ENCODE results near the gene GJD3. TPM values are rescaled to one million over a fixed set of nuclear protein-coding genes. Genes with fewer than 3 reads are reported as not detected.

GJD3 gene, protein sequence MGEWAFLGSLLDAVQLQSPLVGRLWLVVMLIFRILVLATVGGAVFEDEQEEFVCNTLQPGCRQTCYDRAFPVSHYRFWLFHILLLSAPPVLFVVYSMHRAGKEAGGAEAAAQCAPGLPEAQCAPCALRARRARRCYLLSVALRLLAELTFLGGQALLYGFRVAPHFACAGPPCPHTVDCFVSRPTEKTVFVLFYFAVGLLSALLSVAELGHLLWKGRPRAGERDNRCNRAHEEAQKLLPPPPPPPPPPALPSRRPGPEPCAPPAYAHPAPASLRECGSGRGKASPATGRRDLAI
- total RNA-seq = not detected

DNA sequence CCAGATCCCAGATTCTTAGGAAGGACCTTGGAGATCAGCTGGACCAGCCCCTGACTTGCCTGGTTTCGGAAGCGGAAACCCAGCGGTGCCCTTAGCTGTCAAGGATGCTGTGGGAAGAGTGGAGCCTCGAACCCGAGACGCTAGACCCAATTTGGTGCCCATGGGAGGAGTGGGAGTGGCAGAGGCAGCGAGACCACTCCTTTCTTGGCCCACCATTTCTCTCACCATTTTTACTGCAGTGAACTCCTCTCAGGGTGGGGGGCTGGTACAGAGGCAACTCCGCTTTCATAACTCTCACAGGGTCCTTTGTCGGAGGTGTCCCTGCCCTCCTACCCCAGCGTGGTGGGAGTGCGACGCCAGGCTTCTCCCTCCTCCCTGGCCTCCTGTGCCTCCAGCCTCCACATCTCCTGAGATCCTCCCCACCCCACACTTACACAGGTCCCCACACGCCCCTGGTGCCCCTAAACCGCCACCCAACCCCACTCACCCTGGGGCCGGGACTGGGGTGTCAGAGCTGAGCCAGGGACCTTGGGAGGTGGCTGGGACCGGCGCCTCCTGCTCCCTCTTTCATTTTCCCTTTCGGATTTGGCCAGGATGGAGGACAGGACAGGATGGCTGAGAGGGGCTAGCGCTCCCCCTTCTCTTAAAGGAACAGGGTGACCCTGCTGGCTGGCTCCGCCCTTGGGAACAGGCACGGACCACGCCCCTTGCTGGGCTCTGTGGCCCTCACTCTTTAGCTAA lies at the start of gene GJD3:
Gene GJD3, minus strand, starts transcription at position 617 of the 741 bp plus-strand sequence. CDS start 922 bp downstream, outside the sequence.

Small RNA genes within 50 kb of the gene (small RNA-seq; reads per million reads assigned to genes)
- gene RF00019 (ENCODE audit: low replicate concordance) (not detected), gene RNA5SP441 (ENCODE audit: low replicate concordance) (not detected)

Other genes with a start within 250 kb of the GJD3 start
- gene MSL1, start 242.8 kb downstream of the GJD3 start, total RNA-seq = 106 TPM
- gene CASC3, start 224.2 kb downstream of the GJD3 start, total RNA-seq = 63.9 TPM
- gene RAPGEFL1, start 187.3 kb downstream of the GJD3 start, total RNA-seq = 29.7 TPM
- gene WIPF2, start 145.4 kb downstream of the GJD3 start, total RNA-seq = 16.3 TPM
- gene CDC6, start 76.9 kb downstream of the GJD3 start, total RNA-seq = 4.4 TPM
- 9.7 TPM for gene RARA, start 55.6 kb downstream of the GJD3 start, total RNA-seq
- gene TOP2A, start 53.2 kb upstream of the GJD3 start, total RNA-seq = 39.8 TPM
- 7.8 TPM for gene IGFBP4, start 78.7 kb upstream of the GJD3 start, total RNA-seq
- gene TNS4, start 136.9 kb upstream of the GJD3 start, total RNA-seq = not detected
- gene CCR7, start 200.7 kb upstream of the GJD3 start, total RNA-seq = not detected